H9 (cell line): ENCODE data around the gene ZRANB3. TPM values are rescaled to one million over a fixed set of nuclear protein-coding genes. Genes with fewer than 3 reads are reported as not detected.
A peak's percentile ranks its signal among the peaks of the same experiment; 100 is the strongest.

ENCODE experiments used
- DNase-seq: peaks from one replicate; pipeline ENCODE4 v3.0.0-alpha.2; 2017
- H2AFZ ChIP-seq: one replicate; pipeline ENCODE4 v1.6.1; 2013; ENCODE audit warnings: mild to moderate bottlenecking, low read length, control low read depth, moderate library complexity
- H2AK5ac ChIP-seq: 2 replicates; pipeline ENCODE4 v1.6.1; 2013; ENCODE audit warnings: low read length, control low read depth, mixed read lengths; ENCODE audit not compliant: insufficient read length
- H2BK120ac ChIP-seq: one replicate; pipeline ENCODE4 v1.6.1; 2013; ENCODE audit warnings: low read depth, mild to moderate bottlenecking, low read length, control low read depth, inconsistent platforms; ENCODE audit not compliant: poor library complexity, severe bottlenecking
- H2BK12ac ChIP-seq: 2 replicates; pipeline ENCODE4 v1.6.1; 2013; ENCODE audit warnings: low read length, control low read depth, mixed read lengths, low read depth; ENCODE audit not compliant: insufficient read length
- H2BK15ac ChIP-seq: 2 replicates; pipeline ENCODE4 v1.6.1; 2013; ENCODE audit warnings: low read depth, low read length, control low read depth
- H2BK20ac ChIP-seq: one replicate; pipeline ENCODE4 v1.6.1; 2013; ENCODE audit warnings: low read depth, mild to moderate bottlenecking, low read length, control low read depth, inconsistent platforms; ENCODE audit not compliant: poor library complexity, severe bottlenecking
- H2BK5ac ChIP-seq: 2 replicates; pipeline ENCODE4 v1.6.1; 2013; ENCODE audit warnings: low read length, control low read depth, mixed read lengths; ENCODE audit not compliant: insufficient read length
- H3K14ac ChIP-seq: 2 replicates; pipeline ENCODE4 v1.6.1; 2013; ENCODE audit warnings: low read length, control low read depth; ENCODE audit not compliant: insufficient read depth
- H3K18ac ChIP-seq: 2 replicates; pipeline ENCODE4 v1.6.1; 2013; ENCODE audit warnings: low read depth, mild to moderate bottlenecking, mixed read lengths, low read length, control low read depth; ENCODE audit not compliant: insufficient read length
- H3K23ac ChIP-seq: 2 replicates; pipeline ENCODE4 v1.6.1; 2013; ENCODE audit warnings: low read length, control low read depth, mixed read lengths, low read depth; ENCODE audit not compliant: insufficient read length
- H3K23me2 ChIP-seq: 2 replicates; pipeline ENCODE4 v1.6.1; 2013; ENCODE audit warnings: low read depth, mild to moderate bottlenecking, mixed read lengths, low read length, control low read depth; ENCODE audit not compliant: insufficient read length, poor library complexity, severe bottlenecking
- H3K27ac ChIP-seq: 2 replicates; pipeline ENCODE4 v1.5.1; 2013; ENCODE audit warnings: low read length, control low read depth, mixed read lengths, low read depth; ENCODE audit not compliant: insufficient read length
- H3K27me3 ChIP-seq: 2 replicates; pipeline ENCODE4 v1.6.1; 2013; ENCODE audit warnings: low read length, control low read depth, inconsistent platforms; ENCODE audit not compliant: insufficient read depth
- H3K4ac ChIP-seq: 2 replicates; pipeline ENCODE4 v1.6.1; 2013; ENCODE audit warnings: low read depth, mild to moderate bottlenecking, control low read depth, inconsistent platforms, low read length, moderate library complexity
- H3K4me1 ChIP-seq: 2 replicates; pipeline ENCODE4 v1.6.1; 2013; ENCODE audit warnings: low read length, control low read depth, inconsistent platforms; ENCODE audit not compliant: insufficient read depth
- H3K4me2 ChIP-seq: 2 replicates; pipeline ENCODE4 v1.6.1; 2013; ENCODE audit warnings: low read length, control low read depth, mixed read lengths; ENCODE audit not compliant: insufficient read length, insufficient read depth
- H3K56ac ChIP-seq: 2 replicates; pipeline ENCODE4 v1.6.1; 2013; ENCODE audit warnings: low read depth, mild to moderate bottlenecking, mixed read lengths, low read length, control low read depth; ENCODE audit not compliant: insufficient read length
- H3K79me1 ChIP-seq: 2 replicates; pipeline ENCODE4 v1.6.1; 2013; ENCODE audit warnings: low read depth, mild to moderate bottlenecking, moderate library complexity, low read length, control low read depth, inconsistent platforms; ENCODE audit not compliant: insufficient read depth, poor library complexity, severe bottlenecking
- H3K79me2 ChIP-seq: 2 replicates; pipeline ENCODE4 v1.6.1; 2013; ENCODE audit warnings: low read length, control low read depth, inconsistent platforms; ENCODE audit not compliant: insufficient read depth
- H3K9ac ChIP-seq: 2 replicates; pipeline ENCODE4 v1.6.1; 2013; ENCODE audit warnings: low read length, control low read depth, mixed read lengths; ENCODE audit not compliant: insufficient read length; ENCODE audit errors: extremely low read depth
- H3K9me3 ChIP-seq: one replicate; pipeline ENCODE4 v1.6.1; 2013; ENCODE audit warnings: low read depth, low read length, inconsistent platforms; ENCODE audit not compliant: control insufficient read depth
- H3T11ph ChIP-seq: one replicate; pipeline ENCODE4 v1.6.1; 2013; ENCODE audit warnings: mild to moderate bottlenecking, low read length, control low read depth, inconsistent platforms
- H4K20me1 ChIP-seq: one replicate; pipeline ENCODE4 v1.6.1; 2013; ENCODE audit not compliant: control insufficient read depth, insufficient read length, insufficient read depth
- H4K5ac ChIP-seq: 2 replicates; pipeline ENCODE4 v1.6.1; 2013; ENCODE audit warnings: low read depth, mild to moderate bottlenecking, mixed read lengths, low read length, control low read depth; ENCODE audit not compliant: insufficient read length
- H4K8ac ChIP-seq: replicated peaks from 2 replicates; pipeline ENCODE4 v1.6.1; 2013; ENCODE audit warnings: low read length, control low read depth, mixed read lengths, low read depth; ENCODE audit not compliant: insufficient read length
- H4K91ac ChIP-seq: 2 replicates; pipeline ENCODE4 v1.6.1; 2013; ENCODE audit warnings: low read depth, mild to moderate bottlenecking, moderate library complexity, mixed read lengths, low read length, control low read depth; ENCODE audit not compliant: insufficient read length
- H3K27ac Mint-ChIP-seq, 3 experiments: 2 replicates in 2 of 3; 3 replicates in 1 of 3; pipeline ENCODE4 v1.8.0; 2020 to 2021; ENCODE audit warnings: mixed read lengths in 3 of 3, mild to moderate bottlenecking in 1 of 3, moderate library complexity in 1 of 3
- H3K27me3 Mint-ChIP-seq: 2 replicates; pipeline ENCODE4 v1.8.0; 2021; ENCODE audit warnings: low read depth, mild to moderate bottlenecking, moderate library complexity, mixed read lengths
- H3K36me3 Mint-ChIP-seq, 3 experiments: 2 replicates in 2 of 3; 3 replicates in 1 of 3; pipeline ENCODE4 v1.8.0; 2020 to 2021; ENCODE audit warnings: low read depth in 3 of 3, mixed read lengths in 3 of 3; ENCODE audit not compliant: insufficient read depth in 1 of 3
- H3K4me1 Mint-ChIP-seq, 2 experiments: 2 replicates each; pipeline ENCODE4 v1.8.0; 2020; ENCODE audit warnings: mixed read lengths in 2 of 2
- H3K4me3 Mint-ChIP-seq, 2 experiments: 2 replicates in 1 of 2; 3 replicates in 1 of 2; pipeline ENCODE4 v1.8.0; 2020 to 2021; ENCODE audit warnings: mild to moderate bottlenecking in 2 of 2, mixed read lengths in 2 of 2, moderate library complexity in 1 of 2
- H3K9me3 Mint-ChIP-seq, 2 experiments: 2 replicates in 1 of 2; 3 replicates in 1 of 2; pipeline ENCODE4 v1.8.0; 2020; ENCODE audit warnings: mild to moderate bottlenecking in 2 of 2, mixed read lengths in 2 of 2, moderate library complexity in 1 of 2
- CTCF ChIP-seq: fragments of 200-600 bp; sonication (generic); conservative IDR thresholded peaks from 3 replicates; pipeline ENCODE4 v1.8.0; 2021; ENCODE audit warnings: antibody characterized with exemption, mild to moderate bottlenecking
- WGBS: extraction: QIAGEN DNeasy Blood & Tissue Kit; methylation state at CpG from one replicate; pipeline ENCODE4 v1.1.7; 2013; ENCODE audit warnings: missing lambda C conversion rate, low lambda C conversion rate, mixed read lengths; ENCODE audit not compliant: insufficient read length; ENCODE audit errors: extremely low coverage; 5-methylcytosine and 5-hydroxymethylcytosine counted together
- total RNA-seq: library from RNA; stranded (reverse); gene quantifications from 2 replicates; pipeline ENCODE4 v1.2.1, GENCODE V29; 2021

ZRANB3 gene
- total RNA-seq, 1 experiment from 2014 or later = 16.7 TPM

- no peaks in the 10 kb centered on the region for H3K79me1 ChIP-seq
- 0 out of 2 replicates have a peak, but pooled peaks cover 2% of the 10 kb centered on the region for H3K4me1 ChIP-seq
- no peak overlapping the region for H4K5ac ChIP-seq
- H4K91ac ChIP-seq = no peak overlapping the region
- H3K23ac ChIP-seq = no peak overlapping the region
- H3K18ac ChIP-seq = no peak overlapping the region
- H2AFZ ChIP-seq = no peak overlapping the region
- no peak overlapping the region for H3T11ph ChIP-seq
- Mint-ChIP-seq H3K27me3 (no peaks in the 10 kb centered on the region), H3K36me3 (peaks cover 5 to 9% (median 6%) of the 10 kb centered on the region in 3 experiments), H3K4me3 (no peak overlapping the region), H3K4me1 (peaks cover 9 to 16% of the 10 kb centered on the region in 2 experiments), H3K9me3 (peaks cover 2 to 7% of the 10 kb centered on the region in 2 experiments), H3K27ac (peak overlapping the region in 1 of 3 experiments; percentile 80; a peak in 4 of 7 replicates)
- no peak overlapping the region for H3K9ac ChIP-seq
- H2BK12ac ChIP-seq = no peak overlapping the region
- DNase-seq = no peak
- WGBS = no CpG with 5 or more reads among the region's 8 CpGs
- no peak overlapping the region for H3K14ac ChIP-seq
- H2BK20ac ChIP-seq = no peak overlapping the region
- no peak overlapping the region for H2BK5ac ChIP-seq
- no peaks in the 10 kb centered on the region for H4K20me1 ChIP-seq
- no peak overlapping the region for H2BK120ac ChIP-seq
- no peaks in the 10 kb centered on the region for H3K9me3 ChIP-seq
- no peak overlapping the region for H3K27ac ChIP-seq
- H3K79me2 ChIP-seq = no peaks in the 10 kb centered on the region
- H4K8ac ChIP-seq = no peak overlapping the region
- no peak overlapping the region for H2BK15ac ChIP-seq
- TF ChIP-seq CTCF = no peak
- H3K56ac ChIP-seq = no peak overlapping the region
- no peaks in the 10 kb centered on the region for H3K27me3 ChIP-seq
- no peak overlapping the region for H3K4me2 ChIP-seq
- H2AK5ac ChIP-seq = no peak overlapping the region
- no peaks in the 10 kb centered on the region for H3K23me2 ChIP-seq
- no peak overlapping the region for H3K4ac ChIP-seq
These were observed 348.8 kb downstream of the ZRANB3 start for GRCh38 chr2:135182190-135182589.
